OCI-LY1 (cell line): ENCODE data around the gene DCST2.

ENCODE experiments used
- EZH2 ChIP-seq: fragments of 200-600 bp; sonication (generic), shearing (Covaris generic); IDR thresholded peaks from 2 replicates; pipeline ENCODE4 v1.8.0; 2017; ENCODE audit warnings: borderline replicate concordance, mixed run types, mild to moderate bottlenecking, antibody characterized with exemption, low read length, moderate library complexity, mixed read lengths
- TF ChIP-seq, protein P1 (sequence below): fragments of 200-600 bp; sonication (generic), shearing (Covaris generic); IDR thresholded peaks from 2 replicates; pipeline ENCODE4 v1.5.1; 2017; ENCODE audit warnings: mild to moderate bottlenecking, antibody characterized with exemption, low read length, moderate library complexity, mixed read lengths

DNA sequence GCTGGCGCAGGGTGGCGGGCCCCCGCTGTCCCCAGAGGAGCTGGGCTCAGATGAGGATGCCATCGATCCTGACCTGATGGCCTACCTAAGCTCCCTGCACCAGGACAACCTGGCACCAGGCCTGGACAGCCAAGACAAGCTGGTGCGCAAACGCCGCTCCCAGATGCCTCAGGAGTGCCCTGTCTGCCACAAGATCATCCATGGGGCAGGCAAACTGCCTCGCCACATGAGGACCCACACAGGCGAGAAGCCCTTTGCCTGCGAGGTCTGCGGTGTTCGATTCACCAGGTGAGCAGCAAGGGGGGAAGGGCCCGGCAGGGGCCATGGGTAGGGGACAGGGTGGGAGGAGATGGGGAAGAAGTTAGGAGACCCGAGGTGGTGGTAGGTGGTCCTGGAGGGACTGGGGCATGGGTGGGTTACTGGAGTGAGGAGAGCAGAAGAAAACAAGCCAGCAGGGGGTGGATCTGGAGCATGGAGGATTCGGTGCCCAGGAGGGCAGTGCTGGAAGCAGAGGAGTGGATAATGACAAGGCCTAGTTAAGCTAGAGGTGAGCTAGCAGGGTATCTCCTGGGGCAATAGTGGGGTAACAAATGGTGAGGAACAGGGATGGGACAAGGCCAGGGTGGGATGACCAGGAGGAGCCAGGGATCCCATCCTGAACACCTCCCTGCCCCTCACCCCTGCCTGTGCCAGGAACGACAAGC is 17.9 kb downstream of the DCST2 start:
- TF ChIP-seq, protein P1, sequence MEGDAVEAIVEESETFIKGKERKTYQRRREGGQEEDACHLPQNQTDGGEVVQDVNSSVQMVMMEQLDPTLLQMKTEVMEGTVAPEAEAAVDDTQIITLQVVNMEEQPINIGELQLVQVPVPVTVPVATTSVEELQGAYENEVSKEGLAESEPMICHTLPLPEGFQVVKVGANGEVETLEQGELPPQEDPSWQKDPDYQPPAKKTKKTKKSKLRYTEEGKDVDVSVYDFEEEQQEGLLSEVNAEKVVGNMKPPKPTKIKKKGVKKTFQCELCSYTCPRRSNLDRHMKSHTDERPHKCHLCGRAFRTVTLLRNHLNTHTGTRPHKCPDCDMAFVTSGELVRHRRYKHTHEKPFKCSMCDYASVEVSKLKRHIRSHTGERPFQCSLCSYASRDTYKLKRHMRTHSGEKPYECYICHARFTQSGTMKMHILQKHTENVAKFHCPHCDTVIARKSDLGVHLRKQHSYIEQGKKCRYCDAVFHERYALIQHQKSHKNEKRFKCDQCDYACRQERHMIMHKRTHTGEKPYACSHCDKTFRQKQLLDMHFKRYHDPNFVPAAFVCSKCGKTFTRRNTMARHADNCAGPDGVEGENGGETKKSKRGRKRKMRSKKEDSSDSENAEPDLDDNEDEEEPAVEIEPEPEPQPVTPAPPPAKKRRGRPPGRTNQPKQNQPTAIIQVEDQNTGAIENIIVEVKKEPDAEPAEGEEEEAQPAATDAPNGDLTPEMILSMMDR: no peak
- TF ChIP-seq EZH2: no peak
